Common myeloid progenitor, CD34-positive (primary cell): Measurements from ENCODE around the gene SESTD1.

Experiments
- CTCF ChIA-PET: fragments of 350-600 bp; sonication (Branson Sonifier 250); formaldehyde crosslinking; loops from one replicate; lab custom pipeline; 2021; ENCODE audit warnings: antibody characterized with exemption; lab: Charles Lee
- POLR2A ChIA-PET: fragments of 350-600 bp; sonication (Branson Sonifier 250); formaldehyde crosslinking; loops from one replicate; lab custom pipeline; 2021; ENCODE audit warnings: antibody characterized with exemption; lab: Charles Lee
- DNase-seq, 3 donors: peaks; one replicate each; pipeline versions ENCODE4 v3.0.0 to v3.0.0-alpha.2; 2013
- H3K27ac ChIP-seq, 2 experiments: 1 replicate in 1 of 2; 2 replicates in 1 of 2; pipeline ENCODE4 v1.7.0; 2013; ENCODE audit warnings: inconsistent platforms in 2 of 2, low read length in 2 of 2, mild to moderate bottlenecking in 2 of 2, low read depth in 1 of 2, moderate library complexity in 1 of 2; ENCODE audit not compliant: severe bottlenecking in 2 of 2, insufficient read depth in 1 of 2, poor library complexity in 1 of 2
- H3K27me3 ChIP-seq, 5 experiments: replicated peaks in 2 of 5; 1 replicate in 3 of 5; 2 replicates in 2 of 5; pipeline versions ENCODE4 v1.6.1 to v1.7.0; 2013; ENCODE audit warnings: low read length in 4 of 5, mild to moderate bottlenecking in 2 of 5, moderate library complexity in 2 of 5, inconsistent platforms in 1 of 5; ENCODE audit not compliant: insufficient read depth in 5 of 5, control insufficient read depth in 4 of 5
- H3K36me3 ChIP-seq, 4 experiments: 1 replicate in 2 of 4; 2 replicates in 2 of 4; pipeline versions ENCODE4 v1.6.1 to v1.7.0; 2013; ENCODE audit warnings: low read length in 3 of 4, control low read depth in 1 of 4, mild to moderate bottlenecking in 1 of 4; ENCODE audit not compliant: control insufficient read depth in 4 of 4, insufficient read depth in 4 of 4
- H3K4me1 ChIP-seq, 4 experiments: 1 replicate in 3 of 4; 2 replicates in 1 of 4; pipeline versions ENCODE4 v1.6.1 to v1.7.1; 2013; ENCODE audit warnings: low read length in 3 of 4, mild to moderate bottlenecking in 3 of 4, control low read depth in 1 of 4, inconsistent platforms in 1 of 4, moderate library complexity in 1 of 4; ENCODE audit not compliant: control insufficient read depth in 4 of 4, insufficient read depth in 4 of 4; ENCODE audit errors: control extremely low read depth in 1 of 4
- H3K4me3 ChIP-seq, 7 experiments: 1 replicate in 4 of 7; 2 replicates in 3 of 7; pipeline versions ENCODE4 v1.5.1 to v1.7.0; 2013; ENCODE audit warnings: mild to moderate bottlenecking in 7 of 7, low read length in 6 of 7, moderate library complexity in 6 of 7, inconsistent platforms in 2 of 7, low read depth in 2 of 7, control low read depth in 1 of 7; ENCODE audit not compliant: insufficient read depth in 4 of 7, control insufficient read depth in 1 of 7; ENCODE audit errors: extremely low read depth in 1 of 7
- H3K9me3 ChIP-seq, 5 experiments: 1 replicate in 4 of 5; 2 replicates in 1 of 5; pipeline versions ENCODE4 v1.6.1 to v1.7.1; 2013; ENCODE audit warnings: low read length in 4 of 5, mild to moderate bottlenecking in 2 of 5, inconsistent platforms in 1 of 5, low read depth in 1 of 5, moderate library complexity in 1 of 5; ENCODE audit not compliant: control insufficient read depth in 4 of 5, insufficient read depth in 2 of 5; ENCODE audit errors: control extremely low read depth in 1 of 5
- WGBS: methylation state at CpG from one replicate; pipeline ENCODE4 v1.1.5; 2013; ENCODE audit not compliant: insufficient coverage; 5-methylcytosine and 5-hydroxymethylcytosine counted together

SESTD1 gene

GRCh38 chr2:179124282-179124681, 140.3 kb downstream of the SESTD1 start:
- CTCF ChIA-PET: no interaction called here
- POLR2A ChIA-PET: no interaction called here
- DNase-seq: no peak
- Histone ChIP-seq H3K4me3 (no peak overlapping the region), H3K4me1 (peaks cover 0 to 8% (median 0%) of the 10 kb centered on the region in 4 experiments), H3K27me3 (no peaks in the 10 kb centered on the region), H3K36me3 (peaks cover 0 to 7% (median 2%) of the 10 kb centered on the region in 4 experiments), H3K9me3 (no peaks in the 10 kb centered on the region), H3K27ac (no peak overlapping the region)
- 100% methylated on average over 1 of the region's 3 CpGs for WGBS

GRCh38 chr2:179123272-179123662, 141.4 kb downstream of the SESTD1 start:
- CTCF ChIA-PET: interaction anchor here (0.9 kb wide), 1 partner anchor 361 kb away, joined by 3 read pairs; no protein-coding TSS in a partner anchor

GRCh38 chr2:179107737-179108136, 156.9 kb downstream of the SESTD1 start:
- Histone ChIP-seq H3K9me3 (no peaks in the 10 kb centered on the region), H3K27ac (no peak overlapping the region), H3K36me3 (peaks cover 3 to 21% (median 13%) of the 10 kb centered on the region in 4 experiments), H3K4me3 (no peak overlapping the region), H3K27me3 (no peaks in the 10 kb centered on the region), H3K4me1 (peaks cover 0 to 6% (median 0%) of the 10 kb centered on the region in 4 experiments)
- no peak for DNase-seq
- ChIA-PET CTCF (no interaction called here), POLR2A (no interaction called here)

More at GRCh38 chr2:179123272-179123662, 141.4 kb downstream of the SESTD1 start:
- Histone ChIP-seq H3K27me3 (no peaks in the 10 kb centered on the region), H3K4me3 (no peak overlapping the region), H3K36me3 (peaks cover 0 to 9% (median 4%) of the 10 kb centered on the region in 4 experiments), H3K9me3 (no peaks in the 10 kb centered on the region), H3K27ac (no peak overlapping the region), H3K4me1 (peaks cover 0 to 8% (median 0%) of the 10 kb centered on the region in 4 experiments)
- no CpG with 5 or more reads among the region's 1 CpG for WGBS
- POLR2A ChIA-PET: no interaction called here
- DNase-seq: no peak

- no CpG with 5 or more reads among the region's 3 CpGs for WGBS
Measured at GRCh38 chr2:179106676-179107428, 157.8 kb downstream of the SESTD1 start.

GRCh38 chr2:179106342-179106675, 158.3 kb downstream of the SESTD1 start:
- Histone ChIP-seq H3K9me3 (no peaks in the 10 kb centered on the region), H3K4me3 (no peak overlapping the region), H3K27ac (no peak overlapping the region), H3K36me3 (peaks cover 3 to 13% (median 8%) of the 10 kb centered on the region in 4 experiments), H3K4me1 (peaks cover 0 to 6% (median 0%) of the 10 kb centered on the region in 4 experiments), H3K27me3 (no peaks in the 10 kb centered on the region)
- WGBS: no CpG with 5 or more reads among the region's 4 CpGs
- no peak for DNase-seq
- CTCF ChIA-PET: interaction anchor here (0.6 to 0.7 kb wide), 2 partner anchors 9 to 23 kb away, joined by 3 read pairs; no protein-coding TSS in a partner anchor
- POLR2A ChIA-PET: no interaction called here

More at GRCh38 chr2:179106676-179107428, 157.8 kb downstream of the SESTD1 start:
- Histone ChIP-seq H3K27me3 (no peaks in the 10 kb centered on the region), H3K36me3 (peaks cover 3 to 15% (median 9%) of the 10 kb centered on the region in 4 experiments), H3K9me3 (no peaks in the 10 kb centered on the region), H3K4me1 (peaks cover 0 to 6% (median 0%) of the 10 kb centered on the region in 4 experiments), H3K4me3 (no peak overlapping the region), H3K27ac (no peak overlapping the region)
- CTCF ChIA-PET: interaction anchor here (0.6 to 0.7 kb wide), 2 partner anchors 10 to 23 kb away, joined by 3 read pairs; no protein-coding TSS in a partner anchor
- peak; percentile 7 to 66 (median 62) for DNase-seq
- POLR2A ChIA-PET: interaction anchor here (0.7 kb wide), 1 partner anchor 584 kb away, joined by 5 read pairs; no protein-coding TSS in a partner anchor

GRCh38 chr2:179104736-179105135, 159.9 kb downstream of the SESTD1 start:
- POLR2A ChIA-PET: no interaction called here
- no peaks in the 10 kb centered on the region for H3K27me3 ChIP-seq
- peak in 2 of 3 donors; percentile 32 to 38 for DNase-seq
- 100% methylated on average over 2 of the region's 2 CpGs for WGBS
- no peak overlapping the region for H3K4me3 ChIP-seq
- CTCF ChIA-PET: no interaction called here
- no peak overlapping the region for H3K27ac ChIP-seq
- peaks cover 0 to 6% (median 0%) of the 10 kb centered on the region in 4 experiments for H3K4me1 ChIP-seq
- H3K36me3 ChIP-seq: peaks cover 3 to 10% (median 5%) of the 10 kb centered on the region in 4 experiments
- H3K9me3 ChIP-seq: no peaks in the 10 kb centered on the region

- H3K36me3 ChIP-seq: no peaks in the 10 kb centered on the region
- peaks cover 0 to 2% (median 0%) of the 10 kb centered on the region in 5 experiments for H3K9me3 ChIP-seq
- CTCF ChIA-PET: no interaction called here
- H3K4me1 ChIP-seq: peaks cover 8 to 17% (median 10%) of the 10 kb centered on the region in 4 experiments
- no peak overlapping the region for H3K4me3 ChIP-seq
- POLR2A ChIA-PET: no interaction called here
- no peak for DNase-seq
- H3K27ac ChIP-seq: no peak overlapping the region
- H3K27me3 ChIP-seq: no peaks in the 10 kb centered on the region
- whole genome bisulfite sequencing: 89% methylated on average over 1 of the region's 4 CpGs
Measured at GRCh38 chr2:179098080-179098689, 166.4 kb downstream of the SESTD1 start.
